HG03159 (cell line): Measurements from ENCODE around the gene NPTXR.

Experiments used
- ATAC-seq: cut with Tn5 transposase; IDR thresholded peaks from one replicate; pipeline ENCODE4 v1.9.1; 2021; ENCODE audit warnings: mild to moderate bottlenecking, moderate library complexity; ENCODE audit not compliant: unreplicated experiment

NPTXR gene

DNA sequence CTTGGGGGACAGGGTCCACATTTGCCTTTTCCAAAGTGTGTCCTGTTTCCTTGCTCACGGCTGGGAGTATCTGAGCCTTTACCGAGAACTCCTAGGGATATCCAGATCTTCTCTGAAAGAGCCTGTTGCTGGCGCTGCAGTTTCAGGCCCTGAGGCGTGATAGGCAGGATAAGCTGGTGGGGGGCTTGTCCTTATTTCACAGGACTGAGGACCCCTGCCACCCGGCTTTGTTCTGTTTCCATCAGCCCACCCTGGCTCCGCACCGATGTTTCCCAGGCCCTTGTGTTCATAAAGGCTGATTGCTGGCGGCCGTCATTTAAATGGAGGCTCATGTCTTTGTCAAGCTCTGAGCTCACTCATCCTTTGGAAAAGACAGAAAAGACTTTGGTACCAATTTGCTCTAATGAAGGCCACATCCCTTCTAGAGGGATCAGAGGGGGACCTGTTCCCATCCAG, 9.4 kb upstream of the NPTXR start:
- ATAC-seq = no peak

DNA sequence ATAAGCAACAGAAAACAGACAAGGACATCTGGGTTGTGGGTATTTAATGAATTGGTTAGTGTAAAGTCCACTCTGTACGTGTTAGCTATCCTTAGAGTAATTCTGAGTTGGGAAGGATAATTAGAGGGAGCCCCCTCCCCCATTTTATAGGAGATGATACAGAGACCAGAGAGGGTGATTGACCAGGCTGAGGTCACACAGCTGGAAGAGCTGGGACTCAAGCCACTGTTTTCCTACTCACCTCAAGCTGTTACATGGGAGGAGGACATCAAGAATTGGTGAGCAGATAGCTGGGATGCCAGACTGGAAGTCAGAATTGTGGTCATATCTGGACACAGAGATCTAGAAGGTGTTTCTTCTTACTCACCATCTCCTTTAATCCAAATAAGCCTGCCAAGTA, 8.7 kb upstream of the NPTXR start:
- ATAC-seq = no peak

DNA sequence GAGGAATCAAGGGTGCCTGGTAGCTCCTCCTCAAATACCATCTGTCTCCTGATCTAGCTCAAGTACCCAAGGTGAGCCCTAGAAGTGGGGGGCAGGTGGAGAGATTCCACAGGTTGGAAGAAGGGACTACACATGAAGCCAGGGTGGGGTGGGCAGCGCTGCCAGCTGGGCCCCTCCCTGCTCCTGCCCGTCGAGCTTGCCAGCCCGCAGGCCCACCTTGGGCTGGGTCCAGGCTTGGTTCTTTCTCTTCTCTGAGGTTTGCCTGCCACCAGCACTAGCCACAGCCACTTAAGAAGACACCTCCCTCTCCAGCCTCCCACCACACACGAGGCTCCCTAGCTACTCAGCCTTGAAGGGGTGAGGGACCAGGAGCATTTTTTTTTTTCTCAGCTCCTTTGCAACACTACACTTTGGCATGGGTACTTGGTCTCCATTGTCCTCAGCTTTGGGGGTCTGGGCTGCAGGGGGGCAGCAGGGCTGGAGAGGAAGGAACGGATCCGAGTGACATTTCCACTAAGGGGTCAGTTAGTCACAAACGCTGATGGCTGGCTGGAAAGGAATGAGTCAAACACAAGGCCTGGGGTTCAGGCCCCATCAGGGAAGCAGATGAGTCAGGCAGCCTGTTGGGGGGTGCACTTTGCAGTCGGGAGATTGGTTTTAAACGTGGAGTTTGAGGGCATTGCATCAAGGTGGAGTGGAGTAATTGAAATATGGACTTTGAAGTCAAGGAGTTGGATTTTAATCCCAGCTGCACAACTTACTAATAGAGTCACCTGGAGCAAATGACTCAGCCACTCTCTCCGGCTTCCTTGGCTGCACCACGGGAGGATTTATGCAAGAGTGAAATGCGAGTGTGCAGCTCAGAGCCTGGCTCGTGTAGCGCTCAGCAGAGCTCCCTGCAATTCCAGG, 7.4 kb upstream of the NPTXR start:
- ATAC-seq = no peak

DNA sequence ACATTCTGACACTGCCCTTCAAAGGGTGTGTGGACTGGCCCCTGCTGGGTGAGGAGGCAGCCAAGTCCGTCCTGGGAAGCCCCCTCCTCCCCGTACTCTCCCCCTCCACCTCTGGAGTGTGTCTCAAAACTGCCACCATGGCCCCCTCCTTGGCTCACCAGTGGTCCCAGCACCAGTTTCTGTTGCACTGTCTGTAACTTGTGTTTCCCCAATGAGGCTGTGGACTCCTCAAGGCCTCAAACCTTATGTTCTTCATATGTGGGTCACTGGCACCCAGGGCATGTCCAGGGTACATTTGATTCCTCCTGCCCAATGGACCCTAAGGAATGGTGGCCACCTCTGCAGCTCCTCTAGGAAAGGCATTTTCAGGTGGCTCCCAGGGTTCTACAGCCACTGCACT, 6.6 kb upstream of the NPTXR start:
- no peak for ATAC-seq

DNA sequence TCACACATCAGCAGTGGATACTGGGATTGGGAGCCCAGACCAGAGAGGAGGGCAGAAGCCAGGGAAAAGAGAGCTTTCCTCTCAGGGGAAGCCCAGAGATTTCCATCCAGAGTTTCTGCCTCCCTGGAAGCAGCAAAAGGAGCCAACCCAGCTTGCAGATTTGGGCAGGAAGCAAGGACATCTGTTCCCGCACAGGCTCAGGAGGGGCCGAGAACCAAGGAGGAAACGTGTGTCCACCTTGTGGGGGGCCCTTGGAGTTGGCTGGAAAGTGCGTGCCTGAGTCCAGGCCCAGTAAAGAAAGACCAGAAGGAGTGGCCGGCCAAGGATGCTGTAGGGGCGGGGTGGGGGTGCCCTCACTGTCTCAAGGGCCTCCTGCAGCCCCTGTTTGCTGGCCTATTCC, 6.0 kb upstream of the NPTXR start:
- ATAC-seq = no peak

DNA sequence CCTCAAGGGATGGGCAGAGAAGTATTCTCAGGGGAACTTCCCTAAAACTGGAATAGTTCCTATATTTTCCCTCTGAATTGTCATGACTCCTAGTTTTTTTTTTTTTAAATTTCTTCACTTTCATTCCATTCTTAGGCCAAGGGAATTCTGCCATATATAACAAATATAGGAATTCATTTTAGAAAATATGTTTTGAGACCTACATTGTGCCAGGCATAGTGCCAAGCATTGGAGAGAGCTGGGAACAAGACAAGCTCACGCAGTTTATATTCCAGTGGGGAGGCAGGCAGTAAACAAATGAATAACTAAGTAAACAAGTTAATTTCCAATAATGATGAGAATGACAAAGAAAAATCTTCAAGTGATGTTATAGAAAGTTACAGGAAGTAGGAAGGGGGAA, 2.6 kb upstream of the NPTXR start:
- no peak for ATAC-seq

DNA sequence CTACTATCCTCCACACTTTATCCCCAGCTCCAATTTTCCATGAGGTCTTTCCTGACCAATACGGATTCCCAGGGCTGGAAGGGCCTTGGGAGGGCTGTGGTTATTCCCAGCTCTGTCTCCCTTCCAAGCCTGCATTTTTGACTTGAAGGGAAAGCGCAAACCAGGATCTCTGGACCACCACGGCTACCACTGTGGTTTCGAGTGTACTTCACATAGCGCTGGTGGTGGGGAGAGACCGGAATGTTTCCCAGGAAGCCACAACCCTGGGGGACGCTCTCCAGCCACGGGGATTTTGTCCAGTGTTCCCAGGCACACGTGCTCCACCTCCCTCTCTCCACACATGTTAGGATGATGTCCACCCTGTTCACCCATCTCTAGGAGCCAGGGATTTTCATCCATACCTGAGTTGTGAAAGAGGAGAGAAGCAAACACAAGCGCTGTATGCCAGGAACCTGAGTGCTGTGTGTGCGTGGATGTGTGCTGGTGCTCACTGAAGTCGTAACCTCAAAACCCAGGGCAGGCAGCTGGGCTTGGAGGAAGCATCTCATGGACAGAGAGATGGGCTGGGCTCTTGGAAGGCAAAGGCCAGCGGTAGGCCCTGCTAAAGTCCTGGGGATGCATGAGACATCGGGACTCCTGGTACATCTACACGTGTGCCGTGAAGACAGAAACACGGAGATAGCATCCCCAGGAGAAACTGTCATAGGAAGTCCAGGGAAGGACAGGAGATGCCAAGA, 1.3 kb upstream of the NPTXR start:
- no peak for ATAC-seq

DNA sequence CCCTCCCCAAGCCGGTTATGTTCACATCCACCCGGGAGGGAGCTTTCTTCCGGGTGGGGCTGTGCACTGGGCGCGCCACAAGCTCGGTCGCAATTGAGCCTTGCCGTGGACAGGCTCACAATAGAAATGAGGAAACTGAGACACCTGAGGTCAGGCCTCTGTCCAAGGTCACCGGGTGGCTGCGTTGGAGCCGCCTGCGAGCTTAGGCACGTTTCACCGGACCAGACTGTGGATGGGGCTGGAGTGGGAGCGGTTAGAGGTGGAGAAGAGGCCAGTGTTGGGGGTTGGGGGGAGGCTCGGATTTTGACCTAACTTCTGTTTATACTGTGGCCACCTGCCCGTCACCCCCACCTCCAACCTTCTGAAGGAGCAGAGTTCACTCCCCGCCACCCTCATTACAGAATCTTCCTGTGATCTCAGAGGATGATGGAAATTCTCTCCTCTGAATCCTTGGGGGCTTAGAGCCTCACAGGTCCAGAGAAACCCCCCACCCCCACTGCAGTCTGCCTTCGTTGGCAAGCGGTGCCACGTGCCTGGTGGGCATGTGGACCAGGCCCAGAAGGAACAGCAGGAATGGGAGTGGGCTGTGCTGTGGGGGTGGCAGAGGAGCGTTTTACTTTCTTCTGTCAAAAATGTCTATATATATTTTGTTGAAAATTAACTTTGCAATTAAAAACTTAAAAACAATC, 631 bp upstream of the NPTXR start:
- no peak for ATAC-seq

DNA sequence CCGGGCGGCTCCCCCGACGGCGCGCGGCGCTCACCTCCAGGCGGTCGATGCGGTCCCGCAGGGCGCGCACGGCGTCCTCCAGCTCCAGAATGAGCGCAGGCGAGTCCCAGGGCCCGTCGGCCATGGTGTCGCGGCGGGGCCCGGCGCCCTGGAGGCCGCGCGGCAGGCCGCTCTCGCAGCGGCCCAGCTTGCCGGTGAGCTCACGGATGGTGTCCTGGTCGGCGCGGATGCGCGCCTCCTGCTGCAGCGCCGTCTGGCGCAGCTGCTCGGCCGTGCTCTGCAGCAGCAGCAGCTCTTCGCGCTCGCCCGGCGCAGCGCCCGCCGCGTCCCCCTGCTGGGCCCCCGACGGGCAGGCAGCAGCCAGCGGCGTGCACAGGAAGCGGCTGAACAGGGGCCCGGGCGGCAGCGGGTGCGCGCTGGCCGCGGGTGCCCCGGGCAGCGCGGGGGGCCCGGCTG, 599 bp downstream of the NPTXR start:
- ATAC-seq = no peak

DNA sequence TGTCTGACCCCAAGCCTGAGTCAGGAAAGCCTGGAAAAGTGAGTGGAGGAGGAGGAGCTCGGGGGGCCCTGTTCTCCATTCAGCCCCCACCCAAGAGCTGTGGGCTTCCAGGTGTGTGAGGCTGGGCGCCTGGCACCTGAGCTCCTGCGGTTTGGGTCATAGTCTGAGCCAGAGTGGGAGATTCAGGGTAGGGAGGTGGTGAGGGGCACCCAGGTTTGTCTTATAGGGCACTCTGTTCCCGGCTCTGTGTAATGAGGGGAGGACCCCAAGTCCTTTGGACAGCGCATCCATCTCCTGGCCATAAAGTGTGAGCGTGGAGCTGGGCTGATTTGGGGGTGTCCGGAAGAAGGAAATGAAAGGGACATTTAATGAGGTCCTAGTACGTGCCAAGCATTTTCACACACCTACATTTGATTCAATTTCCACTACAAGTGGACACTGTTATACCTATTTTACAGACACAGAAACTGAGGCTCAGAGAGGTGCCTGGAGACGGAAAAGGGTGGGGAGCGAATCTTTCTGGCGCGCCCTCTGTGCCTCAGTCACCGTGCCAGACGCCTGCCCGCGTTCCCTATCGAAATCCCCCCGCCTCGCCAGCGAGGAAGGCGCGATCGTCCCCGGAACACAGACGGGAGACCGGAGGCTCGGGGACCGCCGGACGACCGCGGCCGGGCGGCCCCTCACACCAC, 1.2 kb downstream of the NPTXR start:
- ATAC-seq = no peak

DNA sequence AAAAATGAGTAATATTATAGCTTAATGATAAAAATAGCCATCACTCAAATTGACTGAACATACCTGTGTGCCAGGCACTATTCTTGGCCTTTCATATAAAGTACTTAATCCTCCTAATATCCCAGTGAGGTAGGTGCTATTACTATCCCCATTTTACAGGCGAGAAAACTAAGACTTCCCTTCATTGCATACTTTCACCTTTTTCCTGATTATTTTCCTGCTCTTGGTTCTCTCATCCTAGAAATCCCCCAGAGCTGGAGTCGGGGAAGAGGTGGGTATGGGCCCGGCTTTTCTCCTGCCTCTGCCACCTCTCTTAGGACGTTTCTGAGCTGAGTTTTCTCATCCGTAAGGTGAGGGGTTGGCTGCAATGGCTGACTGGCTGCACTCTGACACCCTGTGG, 2.2 kb downstream of the NPTXR start:
- no peak for ATAC-seq

DNA sequence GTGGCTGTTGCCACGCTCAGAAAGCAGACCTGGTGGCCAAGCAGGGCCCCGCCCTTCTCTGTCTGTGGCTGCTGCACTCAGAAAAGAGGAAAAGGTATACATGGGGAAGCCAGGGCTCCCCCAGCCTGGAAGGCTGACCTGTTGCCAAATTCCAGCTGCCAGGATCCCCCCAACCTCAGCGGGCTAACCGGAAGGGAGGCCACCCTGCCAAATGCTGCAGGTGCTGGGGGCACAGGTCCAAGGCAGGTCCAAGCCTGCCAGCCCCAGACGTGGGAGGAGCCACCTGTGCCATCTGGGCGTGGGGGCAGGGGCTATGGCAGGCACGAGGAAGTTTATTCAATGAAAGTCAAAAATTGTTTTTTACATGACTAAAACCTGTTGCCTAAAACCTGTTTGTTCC, 2.6 kb downstream of the NPTXR start:
- ATAC-seq = no peak

DNA sequence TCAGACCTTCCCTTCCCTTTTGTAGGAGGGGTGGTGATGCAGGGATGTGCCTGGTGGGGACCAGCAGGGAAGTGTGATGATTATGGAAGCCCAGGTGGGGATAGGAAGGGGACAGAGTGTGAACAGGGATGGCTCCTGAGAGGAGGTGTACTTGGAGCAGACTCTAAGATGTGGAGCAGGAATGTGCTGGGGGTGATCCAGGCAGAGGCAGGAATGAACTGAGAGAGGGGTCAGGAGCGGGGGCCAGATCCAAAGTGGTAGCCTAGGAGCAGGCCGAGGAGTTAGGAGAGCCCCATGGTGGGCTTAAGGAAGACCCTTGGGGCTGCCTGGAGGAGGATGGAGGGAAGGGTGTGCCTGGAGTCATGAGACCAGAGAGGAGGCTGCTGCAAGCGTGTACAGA, 3.7 kb downstream of the NPTXR start:
- ATAC-seq = no peak

DNA sequence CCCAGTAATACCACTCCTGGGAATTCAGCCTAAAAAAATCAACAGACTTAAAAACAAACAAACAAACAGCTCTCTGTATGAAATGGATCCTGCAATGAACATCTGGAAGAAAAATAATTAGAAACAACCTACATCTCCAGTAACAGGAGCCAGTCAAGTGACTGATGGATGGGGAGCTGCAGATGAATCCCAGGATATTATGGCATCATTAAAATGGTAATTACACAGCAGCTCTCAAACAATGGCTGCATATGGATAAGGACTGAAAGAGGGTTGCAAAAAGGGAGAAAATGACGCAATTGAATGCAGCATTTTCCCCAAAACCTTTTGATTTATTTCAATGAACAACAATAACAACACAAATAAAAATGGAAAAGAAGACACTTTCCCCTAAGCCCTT, 4.1 kb downstream of the NPTXR start:
- ATAC-seq = no peak

DNA sequence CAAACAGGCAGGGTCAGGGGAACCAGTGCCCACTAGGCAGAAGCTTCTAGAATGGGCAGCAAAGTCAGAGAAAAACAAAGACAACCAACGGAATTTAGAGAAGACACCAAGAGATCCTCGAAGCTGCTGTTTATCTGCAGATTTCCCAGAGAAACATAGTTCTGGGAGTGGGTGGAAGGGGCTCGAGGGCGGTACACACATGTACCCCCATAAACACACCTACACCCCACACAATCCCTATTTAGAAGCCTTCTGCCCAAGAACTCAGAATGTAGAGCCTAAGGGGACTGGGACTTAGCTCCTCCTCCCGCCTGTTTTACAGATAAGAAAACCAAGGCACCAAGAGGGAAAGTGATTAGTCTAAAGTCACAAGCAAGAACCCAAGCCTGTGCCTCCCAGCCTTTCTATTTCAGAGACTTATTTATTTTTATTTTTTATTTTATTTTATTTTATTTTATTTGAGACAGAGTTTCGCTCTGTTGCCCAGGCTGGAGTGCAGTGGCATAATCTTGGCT, 6.4 kb downstream of the NPTXR start:
- ATAC-seq = no peak

DNA sequence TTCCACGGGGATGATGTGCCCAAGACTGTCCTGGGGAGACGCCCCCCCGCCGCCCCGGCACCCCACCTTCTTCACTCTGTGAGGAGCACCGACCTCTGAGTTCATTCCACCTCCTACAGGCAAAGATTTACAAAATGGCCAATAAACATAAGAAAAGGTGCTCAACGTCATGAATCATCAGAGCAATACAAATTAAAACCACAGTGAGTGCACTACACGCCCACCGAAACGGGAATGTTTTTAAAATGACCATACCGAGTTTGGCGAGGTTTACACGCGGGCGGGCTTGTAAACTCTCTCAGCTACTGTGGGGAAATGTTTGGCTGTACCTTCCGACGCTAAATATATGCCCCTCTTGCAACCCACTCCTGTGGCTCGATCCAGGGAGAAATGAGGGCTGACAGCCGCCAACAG, 7.9 kb downstream of the NPTXR start:
- no peak for ATAC-seq

DNA sequence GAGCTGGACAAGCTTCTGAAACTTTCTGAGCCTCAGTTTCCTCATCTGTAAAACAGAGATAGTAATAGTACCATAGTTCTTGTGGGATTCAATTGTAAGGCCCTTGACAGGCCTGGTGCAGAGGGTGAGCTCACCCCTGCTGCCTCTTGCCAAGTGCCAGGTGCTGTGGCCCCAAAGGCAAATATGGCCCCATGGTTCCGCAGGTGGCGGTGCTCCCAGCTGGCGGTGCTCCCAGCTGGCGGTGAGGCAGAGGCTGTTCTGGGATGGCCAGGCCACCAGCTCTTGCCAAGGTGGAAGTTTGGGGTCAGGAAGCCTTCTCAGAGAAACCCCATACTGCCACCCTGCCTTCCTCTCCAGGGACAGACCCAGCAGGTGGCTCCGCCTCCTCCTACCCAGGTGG, 8.8 kb downstream of the NPTXR start:
- no peak for ATAC-seq

DNA sequence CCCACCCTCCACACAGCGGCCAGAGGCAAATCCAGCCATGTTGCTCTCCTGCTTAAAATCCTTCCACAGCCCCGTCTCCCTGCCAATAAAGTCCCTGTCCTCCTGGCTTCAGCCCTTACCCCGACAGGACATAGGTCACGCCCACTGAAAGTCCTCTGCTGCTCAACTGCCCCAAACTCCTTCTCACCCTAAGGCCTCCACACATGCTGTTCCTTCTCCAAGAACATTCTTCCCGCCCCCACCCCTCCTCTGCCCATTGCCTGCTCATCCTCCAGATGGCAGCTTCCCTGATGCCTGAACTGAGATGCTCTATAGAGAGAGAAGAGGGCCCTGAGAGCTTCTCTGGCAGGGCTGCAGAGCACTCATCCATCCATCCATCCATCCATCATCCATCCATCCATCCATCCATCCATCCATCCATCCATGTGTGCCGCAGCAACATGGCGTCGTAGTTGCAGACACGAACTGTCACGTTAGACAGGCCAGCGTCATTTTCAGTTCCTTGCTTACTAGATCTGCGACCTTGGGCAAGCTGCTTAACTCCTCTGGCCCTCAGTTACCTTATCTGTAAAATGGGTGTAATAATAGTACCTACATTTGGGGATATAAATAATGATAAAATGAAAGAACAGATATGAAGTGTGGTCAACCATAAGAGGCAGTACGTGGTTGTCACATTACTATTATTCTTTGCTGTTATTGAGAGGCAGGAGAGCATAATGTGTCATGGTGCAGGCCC, 9.4 kb downstream of the NPTXR start:
- ATAC-seq = no peak

DNA sequence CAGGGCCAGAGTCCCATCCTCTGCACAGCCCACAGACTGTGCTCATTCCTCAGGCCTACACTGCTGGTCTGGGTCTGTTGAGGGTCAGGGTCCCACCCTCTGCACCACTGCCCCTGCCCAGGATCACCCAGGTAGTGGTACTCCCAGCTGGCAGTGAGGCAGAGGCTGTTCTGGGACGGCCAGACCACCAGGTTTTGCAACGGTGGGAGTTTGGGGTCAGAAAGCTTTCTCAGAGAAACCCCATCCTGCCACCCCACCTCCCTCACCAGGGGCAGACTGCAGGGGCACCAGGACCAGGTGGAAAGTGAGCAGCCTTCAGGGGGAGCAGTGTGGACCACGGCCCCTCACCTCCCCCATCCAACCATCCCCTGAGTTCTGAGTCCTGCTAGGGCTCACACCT, 10.8 kb downstream of the NPTXR start:
- no peak for ATAC-seq
